Forelimb muscle (tissue), 1 donor: ENCODE results near the gene CNGA2. TPM values are rescaled to one million over a fixed set of nuclear protein-coding genes. Genes with fewer than 3 reads are reported as not detected.

Experiments used
- DNase-seq: peaks from one replicate; pipeline ENCODE4 v3.0.0-alpha.2; 2013; ENCODE audit warnings: low read depth
- polyA plus RNA-seq: library from polyadenylated mRNA; unstranded; fragments of 120-200 nt; gene quantifications from one replicate; pipeline ENCODE4 v1.2.1, GENCODE V29; 2013; ENCODE audit not compliant: insufficient read length

Gene CNGA2
- polyA plus RNA-seq, 1 donor: not detected

- DNase-seq: no peak
These were observed 18.3 kb downstream of the CNGA2 start for GRCh38 chrX:151752847-151753246.

- DNase-seq: peak; percentile 29
These were observed 18.9 kb downstream of the CNGA2 start for GRCh38 chrX:151753313-151754046.

GRCh38 chrX:151754047-151754429, 19.5 kb downstream of the CNGA2 start:
- DNase-seq: no peak

GRCh38 chrX:151754641-151755215, 20.2 kb downstream of the CNGA2 start:
- peak; percentile 40 for DNase-seq

- DNase-seq: no peak
These were observed 24.6 kb downstream of the CNGA2 start for GRCh38 chrX:151759041-151759708.

- DNase-seq: no peak
These were observed 28.3 kb downstream of the CNGA2 start for GRCh38 chrX:151762802-151763201.

GRCh38 chrX:151763711-151764110, 29.2 kb downstream of the CNGA2 start:
- DNase-seq: no peak

- no peak for DNase-seq
These were observed 30.5 kb downstream of the CNGA2 start for GRCh38 chrX:151765026-151765425.

- no peak for DNase-seq
These were observed 37.2 kb downstream of the CNGA2 start for GRCh38 chrX:151771726-151772125.

- DNase-seq: no peak
These were observed 38.9 kb downstream of the CNGA2 start for GRCh38 chrX:151773434-151773833.

GRCh38 chrX:151774421-151774820, 39.9 kb downstream of the CNGA2 start:
- no peak for DNase-seq

GRCh38 chrX:151776181-151776731, 41.7 kb downstream of the CNGA2 start:
- DNase-seq: peak; percentile 79

- no peak for DNase-seq
These were observed 42.4 kb downstream of the CNGA2 start for GRCh38 chrX:151776936-151777335.

- no peak for DNase-seq
These were observed 44.7 kb downstream of the CNGA2 start for GRCh38 chrX:151779258-151779657.

GRCh38 chrX:151780621-151781020, 46.1 kb downstream of the CNGA2 start:
- no peak for DNase-seq

GRCh38 chrX:151789179-151789800, 54.7 kb downstream of the CNGA2 start:
- peak; percentile 57 for DNase-seq

- peak; percentile 44 for DNase-seq
These were observed 56.1 kb downstream of the CNGA2 start for GRCh38 chrX:151790481-151791160.

- no peak for DNase-seq
These were observed 57.4 kb downstream of the CNGA2 start for GRCh38 chrX:151791961-151792360.

GRCh38 chrX:151792505-151792904, 58.0 kb downstream of the CNGA2 start:
- DNase-seq: no peak

GRCh38 chrX:151793886-151794285, 59.3 kb downstream of the CNGA2 start:
- no peak for DNase-seq
